ENCODE results near the gene SNX27. TPM values are rescaled to one million over a fixed set of nuclear protein-coding genes. Genes with fewer than 3 reads are reported as not detected.
"Not testable (repeated sequence)": the region's sequence is repeated elsewhere in the genome, so short reads cannot be mapped to it uniquely, and the experiment has no call there.

Gene SNX27
- total RNA-seq, 6 donors from 2014 or later = 35.0 to 62.9 (median 51.9) TPM

GRCh38 chr1:151661751-151662150, 49.9 kb downstream of the SNX27 start:
- ATAC-seq (ENCODE audit: low FRiP score in 2 of 2) (no peak), DNase-seq (no peak)
- H3K36me3 ChIP-seq = peaks cover 9 to 45% (median 21%) of the 10 kb centered on the region in 4 donors

DNA sequence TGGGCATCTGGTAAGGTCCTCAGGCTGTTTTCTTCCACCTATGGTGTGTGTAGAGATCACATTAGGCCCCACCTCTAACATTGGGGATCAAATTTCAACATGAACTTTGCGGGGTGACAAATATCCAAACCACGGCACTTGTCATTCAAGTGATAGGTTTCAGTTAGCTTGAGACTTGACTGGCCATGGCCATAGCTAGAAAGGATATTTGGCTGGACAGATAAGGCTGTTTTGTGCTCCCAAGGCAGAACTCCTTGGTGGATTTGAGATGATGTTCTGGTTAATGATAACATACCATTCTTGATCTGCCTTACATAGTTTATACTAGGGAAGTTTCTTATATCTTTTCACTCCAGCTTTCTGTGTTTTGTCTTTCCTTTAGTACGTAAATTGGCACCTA, 56.2 kb downstream of the SNX27 start:
- Histone ChIP-seq H3K27me3 (no peaks in the 10 kb centered on the region), H3K4me3 (no peak overlapping the region), H3K4me1 (no peaks in the 10 kb centered on the region), H3K27ac (no peak overlapping the region), H3K9me3 (no peaks in the 10 kb centered on the region), H3K36me3 (peaks cover 0 to 37% (median 3%) of the 10 kb centered on the region in 4 donors)
- no peak for TF ChIP-seq CTCF (IDR thresholded peaks at IDR 0.05)
- no peak for TF ChIP-seq EP300 (IDR thresholded peaks at IDR 0.05)
- ATAC-seq (ENCODE audit: low FRiP score in 2 of 2) (no peak), DNase-seq (no peak)
- WGBS, 2 donors = 84 to 87% methylated on average over 3 of the region's 3 CpGs

More at GRCh38 chr1:151661751-151662150, 49.9 kb downstream of the SNX27 start:
- H3K4me1 ChIP-seq = no peaks in the 10 kb centered on the region
- TF ChIP-seq POLR2A (IDR thresholded peaks at IDR 0.05) (no peak), EP300 (IDR thresholded peaks at IDR 0.05) (no peak), POLR2AphosphoS5 (IDR thresholded peaks at IDR 0.05) (no peak), CTCF (IDR thresholded peaks at IDR 0.05) (no peak)
- no peak overlapping the region for H3K4me3 ChIP-seq
- 45 to 52% methylated on average over 6 of the region's 6 CpGs for WGBS, 2 donors
- no peaks in the 10 kb centered on the region for H3K27me3 ChIP-seq
- H3K27ac ChIP-seq = peak overlapping the region in 2 of 4 donors; percentile 54 to 67
- H3K9me3 ChIP-seq = no peaks in the 10 kb centered on the region

- ATAC-seq (ENCODE audit: low FRiP score in 2 of 2); DNase-seq; H3K4me1 ChIP-seq; H3K27me3 ChIP-seq; H3K9me3 ChIP-seq; H3K4me3 ChIP-seq; H3K27ac ChIP-seq: not testable (repeated sequence)
- 66 to 72% methylated on average over 2 of the region's 2 CpGs for WGBS, 2 donors
- peaks cover 0 to 42% (median 1%) of the 10 kb centered on the region in 4 donors for H3K36me3 ChIP-seq
These were observed 58.3 kb downstream of the SNX27 start for GRCh38 chr1:151670036-151670675.

DNA sequence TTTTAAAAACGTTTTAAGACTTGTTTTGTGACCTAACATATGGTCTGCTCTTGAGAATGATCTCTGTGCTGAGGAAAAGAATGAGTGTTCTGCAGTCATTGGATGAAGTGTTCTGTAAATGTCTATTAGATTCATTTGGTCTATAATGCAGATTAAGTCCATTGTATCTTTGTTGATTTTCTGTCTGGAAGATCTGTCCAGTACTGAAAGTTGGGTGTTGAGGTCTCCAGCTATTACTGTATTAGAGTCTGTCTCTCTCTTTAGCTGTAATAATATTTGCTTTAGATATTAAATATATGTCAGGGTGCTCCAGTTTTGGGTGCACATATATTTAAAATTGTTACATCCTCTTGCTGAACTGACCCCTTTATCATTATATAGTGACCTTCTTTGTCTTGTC, 61.6 kb downstream of the SNX27 start:
- no peaks in the 10 kb centered on the region for H3K27me3 ChIP-seq
- 78 to 90% methylated on average over 1 of the region's 1 CpG for WGBS, 2 donors
- H3K9me3 ChIP-seq = no peaks in the 10 kb centered on the region
- DNase-seq (no peak), ATAC-seq (ENCODE audit: low FRiP score in 2 of 2) (no peak)
- no peaks in the 10 kb centered on the region for H3K4me1 ChIP-seq
- peaks cover 0 to 41% (median 0%) of the 10 kb centered on the region in 4 donors for H3K36me3 ChIP-seq
- no peak overlapping the region for H3K27ac ChIP-seq
- no peak overlapping the region for H3K4me3 ChIP-seq
- TF ChIP-seq CTCF (IDR thresholded peaks at IDR 0.05) (no peak), POLR2A (IDR thresholded peaks at IDR 0.05) (no peak), POLR2AphosphoS5 (IDR thresholded peaks at IDR 0.05) (no peak), EP300 (IDR thresholded peaks at IDR 0.05) (no peak)

GRCh38 chr1:151680391-151680790, 68.5 kb downstream of the SNX27 start:
- Histone ChIP-seq H3K4me1 (peaks cover 0 to 5% (median 2%) of the 10 kb centered on the region in 4 donors), H3K4me3 (no peak overlapping the region), H3K9me3 (no peaks in the 10 kb centered on the region), H3K27ac (no peak overlapping the region), H3K27me3 (no peaks in the 10 kb centered on the region), H3K36me3 (peaks cover 1 to 35% (median 15%) of the 10 kb centered on the region in 4 donors)
- TF ChIP-seq POLR2AphosphoS5 (IDR thresholded peaks at IDR 0.05) (no peak), POLR2A (IDR thresholded peaks at IDR 0.05) (no peak), CTCF (IDR thresholded peaks at IDR 0.05) (no peak), EP300 (IDR thresholded peaks at IDR 0.05) (no peak)
- ATAC-seq (ENCODE audit: low FRiP score in 2 of 2) (no peak), DNase-seq (no peak)
- WGBS, 2 donors = 90 to 92% methylated on average over 4 of the region's 4 CpGs
